PC-9 (cell line): ENCODE results near the gene TLK2.

Source experiments
- EZH2 ChIP-seq: fragments of 200-600 bp; sonication (generic); IDR thresholded peaks from 2 replicates; pipeline ENCODE4 v1.8.0; 2017; ENCODE audit warnings: antibody characterized with exemption, low read depth
- TF ChIP-seq, protein P1 (sequence below): fragments of 200-600 bp; sonication (generic); conservative IDR thresholded peaks from 2 replicates; pipeline ENCODE4 v1.6.1; 2017; ENCODE audit warnings: mixed run types, antibody characterized with exemption, mild to moderate bottlenecking, moderate library complexity

DNA sequence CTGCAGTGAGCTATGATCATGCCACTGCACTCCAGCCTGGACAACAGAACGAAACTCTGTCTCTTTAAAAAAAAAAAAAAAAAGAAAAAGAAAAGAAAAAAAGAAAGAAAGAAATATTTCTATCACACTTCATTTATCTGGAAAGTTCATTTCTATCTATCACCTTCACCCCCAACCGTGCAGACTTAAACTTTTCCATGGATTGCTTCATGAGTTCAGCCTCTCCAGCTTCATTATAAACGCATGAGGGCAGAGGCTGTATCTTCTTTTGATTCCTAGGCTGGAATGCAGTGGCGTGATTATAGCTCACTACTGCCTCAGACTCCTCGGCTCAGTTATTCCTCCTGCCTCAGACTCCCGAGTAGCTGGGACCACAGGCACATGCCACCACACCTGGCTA lies 177.0 kb downstream of the TLK2 start:
- TF ChIP-seq, protein P1, sequence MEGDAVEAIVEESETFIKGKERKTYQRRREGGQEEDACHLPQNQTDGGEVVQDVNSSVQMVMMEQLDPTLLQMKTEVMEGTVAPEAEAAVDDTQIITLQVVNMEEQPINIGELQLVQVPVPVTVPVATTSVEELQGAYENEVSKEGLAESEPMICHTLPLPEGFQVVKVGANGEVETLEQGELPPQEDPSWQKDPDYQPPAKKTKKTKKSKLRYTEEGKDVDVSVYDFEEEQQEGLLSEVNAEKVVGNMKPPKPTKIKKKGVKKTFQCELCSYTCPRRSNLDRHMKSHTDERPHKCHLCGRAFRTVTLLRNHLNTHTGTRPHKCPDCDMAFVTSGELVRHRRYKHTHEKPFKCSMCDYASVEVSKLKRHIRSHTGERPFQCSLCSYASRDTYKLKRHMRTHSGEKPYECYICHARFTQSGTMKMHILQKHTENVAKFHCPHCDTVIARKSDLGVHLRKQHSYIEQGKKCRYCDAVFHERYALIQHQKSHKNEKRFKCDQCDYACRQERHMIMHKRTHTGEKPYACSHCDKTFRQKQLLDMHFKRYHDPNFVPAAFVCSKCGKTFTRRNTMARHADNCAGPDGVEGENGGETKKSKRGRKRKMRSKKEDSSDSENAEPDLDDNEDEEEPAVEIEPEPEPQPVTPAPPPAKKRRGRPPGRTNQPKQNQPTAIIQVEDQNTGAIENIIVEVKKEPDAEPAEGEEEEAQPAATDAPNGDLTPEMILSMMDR, result no peak
- TF ChIP-seq EZH2, result no peak
